Measurements from ENCODE around the gene RPL21. TPM values are rescaled to one million over a fixed set of nuclear protein-coding genes. Genes with fewer than 3 reads are reported as not detected.

RPL21 gene
- total RNA-seq, 1 donor from 2014 or later, result 877 TPM

DNA sequence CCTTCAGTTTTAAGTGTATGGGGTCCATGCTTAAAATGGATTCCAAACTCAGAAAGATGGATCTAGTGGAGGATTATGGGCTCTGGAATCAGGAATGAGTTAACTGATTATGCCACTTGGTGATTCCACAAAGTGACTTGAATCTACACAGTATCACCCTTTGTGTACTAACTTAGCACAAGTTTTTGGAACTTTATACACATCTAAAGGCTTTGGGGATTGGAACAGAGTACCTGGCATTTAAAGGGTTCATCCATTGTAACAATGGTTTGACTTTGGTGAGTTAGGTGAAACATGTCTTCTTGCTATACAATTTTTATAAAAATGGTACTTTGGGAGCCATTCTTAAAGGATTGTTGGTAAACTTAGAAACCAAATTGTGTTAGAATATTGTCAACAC, 1.1 kb downstream of the RPL21 start:
- ATAC-seq, result no peak
- DNase-seq (ENCODE audit: low spot score), result no peak
- intact Hi-C loops (cut with DNase I), result loop anchor here (10.0 kb wide), 1 partner anchor 78 kb away; the partner anchor contains the start of gene USP12

GRCh38 chr13:27257233-27257568, 5.8 kb downstream of the RPL21 start:
- ATAC-seq, result no peak
- no peak for DNase-seq (ENCODE audit: low spot score)
- intact Hi-C loops (cut with DNase I), result loop anchor here (10.0 kb wide), 1 partner anchor 82 kb away; the partner anchor contains the start of gene USP12

DNA sequence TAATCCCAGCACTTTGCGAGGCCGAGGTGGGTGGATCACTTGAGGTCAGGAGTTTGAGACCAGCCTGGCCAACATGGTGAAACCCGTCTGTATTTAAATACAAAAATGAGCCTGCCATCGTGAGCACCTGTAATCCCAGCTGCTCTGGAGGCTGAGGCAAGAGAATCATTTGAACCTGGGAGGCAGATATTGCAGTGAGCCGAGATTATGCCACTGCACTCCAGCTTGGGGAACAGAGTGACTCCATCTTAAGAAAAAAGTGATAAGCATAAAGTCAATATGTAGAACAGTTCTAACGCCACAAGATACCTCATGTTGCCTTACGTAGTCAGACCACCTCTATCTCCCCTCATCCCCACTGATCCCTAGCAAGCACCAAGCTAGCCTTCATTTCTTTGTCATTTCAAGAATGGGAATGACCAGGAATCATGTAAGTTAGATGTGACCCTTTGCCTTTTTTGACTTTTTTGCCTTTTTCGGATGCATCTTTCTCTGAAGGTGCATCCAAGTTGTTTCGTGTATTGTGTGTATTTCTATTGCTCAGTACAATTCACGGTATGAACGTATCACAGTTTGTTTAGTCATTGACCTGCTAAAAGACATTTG, 6.4 kb downstream of the RPL21 start:
- ATAC-seq (no peak), DNase-seq (ENCODE audit: low spot score) (no peak)
- intact Hi-C loops (cut with DNase I), result loop anchor here (10.0 kb wide), 1 partner anchor 83 kb away; the partner anchor contains the start of gene USP12

DNA sequence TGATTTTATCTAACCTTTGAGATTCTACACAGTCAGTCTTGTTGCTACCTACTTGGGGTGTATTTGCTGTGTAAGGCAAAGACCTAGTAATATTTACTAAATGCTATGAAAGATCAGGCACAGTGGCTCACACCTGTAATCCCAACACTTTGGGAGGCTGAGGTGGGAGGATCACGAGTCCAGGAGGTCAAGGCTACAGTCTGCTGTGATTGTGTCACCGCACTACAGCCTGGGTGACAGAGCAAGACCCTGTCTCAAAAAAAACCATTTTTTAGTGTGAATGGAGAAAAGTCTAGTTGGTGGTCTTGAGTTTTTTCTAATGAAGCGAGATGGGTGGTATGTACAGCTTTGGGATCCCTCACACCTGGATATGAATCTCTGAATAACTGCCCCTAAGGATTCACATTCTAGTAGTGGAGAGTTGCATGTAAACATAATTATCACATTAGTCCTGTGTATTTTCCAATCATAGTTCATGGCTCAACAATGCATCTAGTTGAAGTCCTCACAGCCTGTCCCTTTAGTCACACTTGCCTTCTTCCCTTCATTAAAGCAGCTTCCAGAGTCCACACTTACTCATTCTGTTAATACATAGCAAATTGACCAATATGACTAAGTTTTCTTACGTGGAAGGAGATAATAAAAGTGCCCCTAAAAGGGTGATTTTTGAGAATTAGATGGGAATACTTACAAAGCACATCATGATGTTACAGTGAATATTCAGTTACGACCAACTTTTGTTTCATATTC, 7.5 kb downstream of the RPL21 start:
- intact Hi-C loops (cut with DNase I), result loop anchor here (10.0 kb wide), 1 partner anchor 84 kb away; the partner anchor contains the start of gene USP12
- ATAC-seq, result no peak
- no peak for DNase-seq (ENCODE audit: low spot score)

- ATAC-seq (peak; percentile 60), DNase-seq (ENCODE audit: low spot score) (no peak)
- intact Hi-C loops (cut with DNase I), result loop anchor here (10.0 kb wide), 1 partner anchor 85 kb away; the partner anchor contains the start of gene USP12
Observed at GRCh38 chr13:27259831-27260230, 8.5 kb downstream of the RPL21 start.

DNA sequence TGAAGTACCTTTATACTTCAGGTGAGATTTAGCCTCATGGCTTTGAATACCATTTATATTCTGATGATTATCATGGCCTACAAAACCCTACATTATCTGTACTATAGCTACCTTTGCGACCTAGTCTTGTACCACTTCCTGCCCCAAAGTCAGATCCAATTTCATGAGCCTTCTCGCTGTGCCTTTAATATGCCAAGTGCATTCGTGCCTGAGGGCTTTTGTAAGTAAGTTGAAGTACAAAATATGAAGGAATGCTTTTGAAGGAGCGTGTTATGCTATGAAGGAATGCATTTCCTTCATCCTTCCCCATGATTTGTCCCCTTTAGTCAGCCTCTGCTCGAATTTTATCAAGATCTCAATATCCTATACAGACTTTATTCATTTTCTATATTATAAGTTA, 10.0 kb downstream of the RPL21 start:
- no peak for DNase-seq (ENCODE audit: low spot score)
- intact Hi-C loops (cut with DNase I), result no loop called here
- no peak for ATAC-seq

DNA sequence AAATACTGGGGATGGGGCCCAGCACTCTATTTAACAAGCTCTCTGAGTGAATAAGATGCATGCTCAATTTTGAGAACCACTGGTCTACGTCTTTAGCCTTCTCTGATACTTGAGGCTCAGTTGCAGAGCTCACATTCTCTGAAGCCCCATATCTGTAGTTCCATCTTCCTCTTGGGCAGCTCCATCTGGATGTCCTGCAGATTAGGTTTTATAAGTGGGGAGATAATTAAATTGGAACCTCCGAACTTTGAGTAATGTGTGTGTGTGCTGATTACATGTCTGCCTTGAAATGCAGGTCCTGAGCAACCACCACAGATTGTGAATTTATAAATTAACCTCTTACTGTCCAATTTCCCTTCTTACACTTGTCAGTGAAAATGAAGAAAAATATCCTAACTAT, 12.1 kb downstream of the RPL21 start:
- intact Hi-C loops (cut with DNase I), result no loop called here
- DNase-seq (ENCODE audit: low spot score) (no peak), ATAC-seq (no peak)

- intact Hi-C loops (cut with DNase I), result no loop called here
- DNase-seq (ENCODE audit: low spot score), result no peak
- no peak for ATAC-seq
Observed at GRCh38 chr13:27264181-27264580, 12.8 kb downstream of the RPL21 start.

- intact Hi-C loops (cut with DNase I), result no loop called here
- ATAC-seq, result no peak
- DNase-seq (ENCODE audit: low spot score), result no peak
Observed at GRCh38 chr13:27264648-27265047, 13.3 kb downstream of the RPL21 start.

DNA sequence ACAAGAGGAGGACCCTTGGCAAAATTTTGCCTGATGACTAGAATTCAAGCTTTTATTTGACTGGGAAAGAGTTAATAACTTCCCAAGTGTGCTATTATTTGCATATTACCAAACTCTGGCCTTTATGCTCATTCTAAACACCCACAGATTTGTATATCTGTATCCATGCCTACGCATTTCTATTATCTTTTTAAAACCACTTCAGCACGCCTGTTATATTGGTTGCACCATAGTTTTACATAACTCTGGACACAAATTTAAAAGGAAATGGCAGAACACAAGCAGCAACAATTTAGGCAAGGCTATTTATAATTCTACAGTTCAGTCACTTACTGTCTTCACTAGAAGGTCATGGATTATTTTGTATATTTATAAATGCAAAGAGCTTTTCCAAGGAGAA, 15.6 kb downstream of the RPL21 start:
- ATAC-seq, result no peak
- intact Hi-C loops (cut with DNase I), result no loop called here
- no peak for DNase-seq (ENCODE audit: low spot score)

DNA sequence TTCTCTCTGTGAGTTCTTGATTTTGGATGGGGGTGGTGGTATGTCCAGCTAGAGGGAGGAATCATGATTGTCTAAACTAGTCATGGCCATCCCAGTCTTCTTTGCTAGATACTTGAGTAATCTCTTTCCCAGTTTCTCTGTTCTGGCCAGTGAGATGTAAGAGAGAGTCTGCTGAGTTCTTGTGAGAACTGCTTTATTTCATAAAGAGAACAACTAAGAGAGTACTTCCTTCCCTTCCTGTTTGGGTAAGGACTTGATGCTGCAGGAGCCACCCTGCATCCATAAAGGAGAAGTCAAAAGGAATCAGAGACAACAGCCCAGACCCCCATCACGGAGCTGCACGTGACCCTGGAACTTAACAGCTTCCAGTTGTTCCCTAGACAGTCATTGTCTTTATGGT, 16.2 kb downstream of the RPL21 start:
- intact Hi-C loops (cut with DNase I), result no loop called here
- DNase-seq (ENCODE audit: low spot score) (no peak), ATAC-seq (no peak)

GRCh38 chr13:27269114-27269665, 17.8 kb downstream of the RPL21 start:
- ATAC-seq (no peak), DNase-seq (ENCODE audit: low spot score) (no peak)
- intact Hi-C loops (cut with DNase I), result no loop called here

- intact Hi-C loops (cut with DNase I), result no loop called here
- ATAC-seq (peak; percentile 95), DNase-seq (ENCODE audit: low spot score) (peak; percentile 92)
Observed at GRCh38 chr13:27270594-27271520, 19.5 kb downstream of the RPL21 start, which contains the start of gene RASL11A. Gene RASL11A, plus strand, starts transcription at chr13:27270830. Its CDS starts 115 bp downstream, at chr13:27270945.

DNA sequence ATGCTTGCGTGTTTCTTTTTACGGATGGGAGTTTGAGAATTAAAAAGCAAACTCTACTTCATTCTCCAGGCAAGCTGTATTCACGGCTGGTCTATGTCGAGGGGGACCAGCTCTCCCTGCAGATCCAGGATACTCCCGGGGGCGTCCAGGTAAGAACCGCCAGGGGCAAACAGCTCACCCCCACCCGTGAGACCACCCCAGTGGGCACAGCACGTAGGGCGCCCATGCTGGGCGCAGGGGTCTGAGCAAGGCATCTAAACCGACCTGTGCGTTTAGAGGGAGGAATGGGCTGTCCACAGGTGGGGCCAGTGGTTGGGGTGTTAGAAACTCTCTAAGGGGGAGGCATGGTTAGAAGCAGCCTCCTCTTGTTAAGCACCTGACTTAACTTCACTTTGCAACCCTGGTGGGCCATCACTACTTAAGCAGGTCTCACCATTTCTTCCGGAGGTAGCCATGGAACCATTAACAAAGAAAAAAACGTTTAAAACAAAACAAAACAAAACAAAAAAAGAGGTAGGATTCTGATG, 20.3 kb downstream of the RPL21 start:
- intact Hi-C loops (cut with DNase I), result no loop called here
- DNase-seq (ENCODE audit: low spot score) (no peak), ATAC-seq (no peak)

GRCh38 chr13:27273658-27274425, 22.5 kb downstream of the RPL21 start:
- DNase-seq (ENCODE audit: low spot score), result no peak
- ATAC-seq, result no peak
- intact Hi-C loops (cut with DNase I), result no loop called here

- ATAC-seq, result no peak
- DNase-seq (ENCODE audit: low spot score), result no peak
- intact Hi-C loops (cut with DNase I), result no loop called here
Observed at GRCh38 chr13:27274631-27275030, 23.3 kb downstream of the RPL21 start.

DNA sequence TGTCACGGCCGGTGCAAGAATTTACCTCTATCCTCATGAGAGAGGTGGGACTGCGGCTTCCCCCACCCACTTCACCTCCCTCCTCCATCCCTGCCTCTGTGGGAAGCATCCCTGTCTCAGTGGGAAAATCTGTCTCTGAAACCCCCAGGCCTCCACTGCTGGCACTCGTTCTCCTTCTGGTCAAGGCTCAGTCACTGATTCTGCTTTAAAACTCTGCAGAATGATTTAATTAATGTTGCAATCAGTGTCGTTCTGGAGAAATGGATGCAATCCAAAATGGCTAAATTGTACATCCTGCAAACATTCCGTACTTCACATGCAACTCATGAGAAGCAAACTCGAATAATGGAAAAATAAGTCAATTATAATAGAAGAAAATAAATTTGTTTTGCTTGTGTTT, 24.8 kb downstream of the RPL21 start:
- ATAC-seq (no peak), DNase-seq (ENCODE audit: low spot score) (no peak)
- intact Hi-C loops (cut with DNase I), result no loop called here

DNA sequence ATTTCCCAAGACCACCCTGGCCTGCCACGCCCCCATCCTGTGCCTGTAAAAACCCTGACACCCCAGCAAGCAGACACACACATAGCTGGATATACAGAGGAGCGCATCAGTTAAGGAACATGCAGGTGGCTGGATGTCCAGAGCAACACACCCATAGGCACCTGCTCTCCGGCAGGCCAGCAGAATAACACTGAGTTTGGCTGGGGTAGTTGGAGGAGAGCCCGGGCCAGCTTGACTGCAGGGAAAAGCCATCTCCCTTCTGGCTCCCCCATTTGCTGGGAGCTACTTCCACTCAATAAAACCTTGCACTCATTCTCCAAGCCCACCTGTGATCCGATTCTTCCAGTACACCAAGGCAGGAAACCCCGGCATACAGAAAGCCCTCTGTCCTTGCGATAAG, 28.1 kb downstream of the RPL21 start:
- ATAC-seq (no peak), DNase-seq (ENCODE audit: low spot score) (no peak)
- intact Hi-C loops (cut with DNase I), result no loop called here

All from sciatic nerve (tissue), 2 donors.